HCT116 (cell line): ENCODE data around the gene RNF31.

Source experiments
- CTCF ChIP-seq, 3 experiments: fragments of 200-600 bp in 1 of 3; sonication (generic) in 1 of 3; IDR thresholded peaks in 2 of 3; conservative IDR thresholded peaks in 1 of 3; 2 replicates each; pipeline ENCODE4 v1.5.1; 2012 to 2017; ENCODE audit warnings: low read depth in 2 of 3, low read length in 2 of 3, antibody characterized with exemption in 1 of 3, borderline replicate concordance in 1 of 3, control low read depth in 1 of 3, mild to moderate bottlenecking in 1 of 3, mixed read lengths in 1 of 3, mixed run types in 1 of 3, moderate library complexity in 1 of 3; ENCODE audit not compliant: insufficient read depth in 1 of 3
- EGR1 ChIP-seq: IDR thresholded peaks from 2 replicates; pipeline ENCODE4 v1.6.1; 2012; ENCODE audit warnings: low read depth
- EZH2 ChIP-seq: fragments of 200-600 bp; sonication (generic); IDR thresholded peaks from 2 replicates; pipeline ENCODE4 v1.6.1; 2017; ENCODE audit warnings: antibody characterized with exemption, mixed run types
- EZH2phosphoT487 ChIP-seq: fragments of 200-600 bp; IDR thresholded peaks from 2 replicates; pipeline ENCODE4 v1.6.1; 2018; ENCODE audit warnings: antibody characterized with exemption, borderline replicate concordance
- MAX ChIP-seq: IDR thresholded peaks from 2 replicates; pipeline ENCODE4 v1.6.1; 2012
- POLR2A ChIP-seq: IDR thresholded peaks from 2 replicates; pipeline ENCODE4 v1.7.0; 2011; ENCODE audit warnings: borderline replicate concordance; ENCODE audit not compliant: insufficient read depth, insufficient read length; ENCODE audit errors: extremely low read depth
- POLR2AphosphoS5 ChIP-seq: IDR thresholded peaks from 2 replicates; pipeline ENCODE4 v1.6.1; 2011; ENCODE audit warnings: mild to moderate bottlenecking, low read depth, low read length, moderate library complexity
- REST ChIP-seq: IDR thresholded peaks from 2 replicates; pipeline ENCODE4 v1.6.1; 2012; ENCODE audit warnings: low read depth
- SP1 ChIP-seq: IDR thresholded peaks from 2 replicates; pipeline ENCODE4 v1.6.1; 2012; ENCODE audit warnings: low read depth
- SRF ChIP-seq: IDR thresholded peaks from 2 replicates; pipeline ENCODE4 v1.6.1; 2012; ENCODE audit warnings: low read depth
- ZFX ChIP-seq: fragments of 450-650 bp; IDR thresholded peaks from 2 replicates; pipeline ENCODE4 v1.6.1; 2017
- ZNF274 ChIP-seq: fragments of 200-500 bp; sonication (Bioruptor generic); IDR thresholded peaks from 2 replicates; pipeline ENCODE4 v1.6.1; 2014; ENCODE audit warnings: mild to moderate bottlenecking, low read depth, low read length, inconsistent platforms

GRCh38 chr14:24110523-24110922, 36.8 kb upstream of the RNF31 start:
- TF ChIP-seq CTCF (IDR thresholded peaks at IDR 0.05 in 2 of 3, conservative IDR thresholded peaks at IDR 0.05 in 1 of 3; ENCODE audit: borderline replicate concordance in 1 of 3, insufficient read depth in 1 of 3, low read depth in 2 of 3, low read length in 2 of 3) (no peak), REST (no peak), EGR1 (no peak), POLR2AphosphoS5 (no peak), POLR2A (no peak), ZNF274 (no peak), MAX (no peak), EZH2 (no peak), EZH2phosphoT487 (no peak), SP1 (no peak), SRF (no peak), ZFX (no peak)
